ENCODE results near the gene KIF16B.

- TF ChIP-seq CTCF (IDR thresholded peaks at IDR 0.05; ENCODE audit: low read depth, low read length, missing input control), result peak; percentile 68
- TF ChIP-seq ZBTB33 (IDR thresholded peaks at IDR 0.05), result no peak
- TF ChIP-seq EGR1 (IDR thresholded peaks at IDR 0.05; ENCODE audit: low read depth in 2 of 2), result no peak
- no peak for TF ChIP-seq MAX (IDR thresholded peaks at IDR 0.05)
- TF ChIP-seq RXRA (IDR thresholded peaks at IDR 0.05), result no peak
- no peak for TF ChIP-seq SP1 (IDR thresholded peaks at IDR 0.05)
- TF ChIP-seq YY1 (IDR thresholded peaks at IDR 0.05), result no peak
- no peak for TF ChIP-seq ATF3 (IDR thresholded peaks at IDR 0.05)
- no peak for TF ChIP-seq GABPA (IDR thresholded peaks at IDR 0.05 in 1 of 2, conservative IDR thresholded peaks at IDR 0.05 in 1 of 2)
- peak; percentile 84 to 93 for TF ChIP-seq RAD21 (IDR thresholded peaks at IDR 0.05)
Measured at GRCh38 chr20:16476032-16476431, 97.2 kb downstream of the KIF16B start.

All from liver (tissue), 3 donors.